GM12892 (cell line): ENCODE measurements around the gene FKRP.

Experiments
- POLR2A ChIP-seq: IDR thresholded peaks from 2 replicates; pipeline ENCODE4 v1.6.1; 2011; ENCODE audit warnings: low read depth, low read length, control low read depth
- POLR2AphosphoS5 ChIP-seq: IDR thresholded peaks from 2 replicates; pipeline ENCODE4 v1.6.1; 2011; ENCODE audit warnings: low read depth, low read length, control low read depth
- TAF1 ChIP-seq: IDR thresholded peaks from 2 replicates; pipeline ENCODE4 v1.6.1; 2011; ENCODE audit warnings: low read depth, mild to moderate bottlenecking, control low read depth, low read length, borderline replicate concordance

DNA sequence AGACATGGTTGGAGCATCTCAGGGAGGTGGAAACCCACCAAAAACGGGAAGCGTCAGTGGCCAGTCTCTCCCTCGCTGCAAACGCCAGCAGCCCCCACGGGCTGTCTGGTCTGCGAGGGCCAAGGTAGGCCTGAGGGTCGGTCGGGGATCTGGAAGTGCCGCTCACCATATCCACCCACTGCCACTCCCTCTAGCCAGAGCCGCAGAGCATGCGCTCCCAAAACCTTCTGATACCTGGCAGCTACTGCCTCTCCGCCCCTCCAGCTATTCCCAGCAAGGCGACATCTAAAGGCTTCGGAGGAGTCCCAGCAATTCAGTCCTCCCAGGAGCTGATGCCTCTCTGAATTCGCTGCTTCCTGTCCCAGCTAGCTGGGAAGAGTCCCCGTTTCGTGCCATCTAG lies 4.4 kb upstream of the FKRP start:
- TF ChIP-seq POLR2AphosphoS5 (no peak), POLR2A (no peak), TAF1 (no peak)
